IMR-90 (cell line): Measurements from ENCODE around the gene HECW1. TPM values are rescaled to one million over a fixed set of nuclear protein-coding genes. Genes with fewer than 3 reads are reported as not detected.

Source experiments
- ATAC-seq: fragments of 200-7000 bp; cut with Tn5 transposase; 2 replicates; pipeline ENCODE4 v1.9.1; 2020; ENCODE audit warnings: low read depth, mild to moderate bottlenecking, moderate library complexity
- BruUV-seq: library from RNA; stranded (reverse); fragments of 400-500 nt; replicated peaks from 2 replicates; lab custom pipeline; 2021; lab: Mats Ljungman, UMichigan
- CTCF ChIA-PET: fragments of 300-600 bp; formaldehyde crosslinking; extraction: SDS; loops from one replicate; lab custom pipeline; 2021; ENCODE audit warnings: antibody characterized with exemption; lab: Yijun Ruan, JAX
- POLR2A ChIA-PET: fragments of 300-600 bp; sonication (Branson Sonifier 250); formaldehyde crosslinking; loops from one replicate; lab custom pipeline; 2022; ENCODE audit warnings: antibody characterized with exemption; ENCODE audit not compliant: unreplicated experiment; lab: Charles Lee
- DNase-seq: peaks from one replicate; pipeline ENCODE4 v3.0.0; 2013
- H2AFZ ChIP-seq: replicated peaks from 2 replicates; pipeline ENCODE3; 2013; ENCODE audit warnings: low read length, mild to moderate bottlenecking; ENCODE audit not compliant: poor library complexity
- H2AK5ac ChIP-seq: 2 replicates; pipeline ENCODE4 v1.6.1; 2013; ENCODE audit warnings: low read depth, low read length, inconsistent platforms
- H2AK9ac ChIP-seq: replicated peaks from 2 replicates; pipeline ENCODE3; 2013; ENCODE audit warnings: mild to moderate bottlenecking, low read depth, low read length, moderate library complexity; ENCODE audit not compliant: poor library complexity
- H2BK120ac ChIP-seq: 2 replicates; pipeline ENCODE4 v1.6.1; 2013; ENCODE audit warnings: low read depth, low read length, inconsistent platforms
- H2BK15ac ChIP-seq: 3 replicates; pipeline ENCODE4 v1.6.1; 2013; ENCODE audit warnings: low read depth, low read length, inconsistent platforms
- H2BK20ac ChIP-seq: 2 replicates; pipeline ENCODE4 v1.6.1; 2013; ENCODE audit warnings: low read depth, mild to moderate bottlenecking, inconsistent platforms, low read length, moderate library complexity
- H2BK5ac ChIP-seq: 2 replicates; pipeline ENCODE4 v1.6.1; 2013; ENCODE audit warnings: mild to moderate bottlenecking, low read depth, low read length, inconsistent platforms; ENCODE audit not compliant: poor library complexity, severe bottlenecking
- H3K14ac ChIP-seq: replicated peaks from 2 replicates; pipeline ENCODE4 v1.6.1; 2013; ENCODE audit warnings: low read depth, low read length, inconsistent platforms
- H3K18ac ChIP-seq: 2 replicates; pipeline ENCODE4 v1.6.1; 2013; ENCODE audit warnings: low read depth, low read length, control low read depth
- H3K23ac ChIP-seq: 2 replicates; pipeline ENCODE4 v1.6.1; 2013; ENCODE audit warnings: low read depth, low read length, inconsistent platforms
- H3K27ac ChIP-seq: 2 replicates; pipeline ENCODE4 v1.5.1; 2013; ENCODE audit warnings: mild to moderate bottlenecking, control low read depth, low read length; ENCODE audit not compliant: insufficient read depth
- H3K27me3 ChIP-seq: 2 replicates; pipeline ENCODE4 v1.6.1; 2013; ENCODE audit warnings: low read length; ENCODE audit not compliant: control insufficient read depth, insufficient read depth
- H3K36me3 ChIP-seq: 2 replicates; pipeline ENCODE4 v1.6.1; 2013; ENCODE audit warnings: low read length, mixed read lengths; ENCODE audit not compliant: control insufficient read depth, insufficient read depth
- H3K4ac ChIP-seq: 2 replicates; pipeline ENCODE4 v1.6.1; 2013; ENCODE audit warnings: low read depth, low read length, inconsistent platforms
- H3K4me1 ChIP-seq: 2 replicates; pipeline ENCODE4 v1.6.1; 2013; ENCODE audit warnings: low read length, mixed read lengths; ENCODE audit not compliant: control insufficient read depth, insufficient read depth
- H3K4me2 ChIP-seq: 2 replicates; pipeline ENCODE4 v1.6.1; 2013; ENCODE audit warnings: low read depth, mild to moderate bottlenecking, control low read depth, low read length, moderate library complexity
- H3K4me3 ChIP-seq: 2 replicates; pipeline ENCODE4 v1.5.1; 2013; ENCODE audit warnings: low read depth, mild to moderate bottlenecking, control low read depth, low read length, moderate library complexity; ENCODE audit not compliant: insufficient read depth
- H3K56ac ChIP-seq: 2 replicates; pipeline ENCODE4 v1.6.1; 2013; ENCODE audit warnings: low read length, inconsistent platforms; ENCODE audit not compliant: insufficient read depth; ENCODE audit errors: extremely low read depth
- H3K79me1 ChIP-seq, 2 experiments: 2 replicates each; pipeline ENCODE4 v1.6.1; 2013; ENCODE audit warnings: low read length in 2 of 2, inconsistent platforms in 1 of 2, low read depth in 1 of 2
- H3K9ac ChIP-seq: 2 replicates; pipeline ENCODE4 v1.6.1; 2013; ENCODE audit warnings: low read depth, low read length, control low read depth
- H3K9me1 ChIP-seq: 2 replicates; pipeline ENCODE4 v1.6.1; 2013; ENCODE audit warnings: low read length, inconsistent platforms; ENCODE audit not compliant: insufficient read depth
- H3K9me3 ChIP-seq: 2 replicates; pipeline ENCODE4 v1.6.1; 2013; ENCODE audit warnings: low read length; ENCODE audit not compliant: control insufficient read depth, insufficient read depth
- H4K20me1 ChIP-seq: 2 replicates; pipeline ENCODE4 v1.6.1; 2013; ENCODE audit warnings: low read length, inconsistent platforms; ENCODE audit not compliant: insufficient read depth
- H4K5ac ChIP-seq: 2 replicates; pipeline ENCODE4 v1.6.1; 2013; ENCODE audit warnings: mild to moderate bottlenecking, low read depth, low read length, control low read depth
- H4K8ac ChIP-seq, 2 experiments: 2 replicates each; pipeline ENCODE4 v1.6.1; 2013; ENCODE audit warnings: low read depth in 2 of 2, low read length in 2 of 2, control low read depth in 1 of 2, inconsistent platforms in 1 of 2
- H4K91ac ChIP-seq: 2 replicates; pipeline ENCODE4 v1.6.1; 2013; ENCODE audit warnings: low read depth, low read length, inconsistent platforms; ENCODE audit not compliant: insufficient read depth
- BHLHE40 ChIP-seq: fragments of 150-350 bp; IDR thresholded peaks from 2 replicates; pipeline ENCODE4 v1.6.1; 2016; ENCODE audit warnings: mild to moderate bottlenecking, low read depth, low read length
- CHD1 ChIP-seq: IDR thresholded peaks from 2 replicates; pipeline ENCODE4 v1.6.1; 2012; ENCODE audit warnings: low read depth, low read length, improper control_type of control experiment
- MAFK ChIP-seq: IDR thresholded peaks from 2 replicates; pipeline ENCODE4 v1.6.1; 2012; ENCODE audit warnings: low read depth, low read length, improper control_type of control experiment
- MAZ ChIP-seq: IDR thresholded peaks from 2 replicates; pipeline ENCODE4 v1.6.1; 2012; ENCODE audit warnings: low read depth, mild to moderate bottlenecking, low read length, improper control_type of control experiment, moderate library complexity, borderline replicate concordance
- NFE2L2 ChIP-seq: fragments of 150-350 bp; IDR thresholded peaks from 2 replicates; pipeline ENCODE4 v1.6.1; 2016; ENCODE audit warnings: low read depth, mild to moderate bottlenecking, low read length
- RCOR1 ChIP-seq: IDR thresholded peaks from 2 replicates; pipeline ENCODE4 v1.6.1; 2012; ENCODE audit warnings: mild to moderate bottlenecking, low read length, improper control_type of control experiment; ENCODE audit not compliant: insufficient replicate concordance
- RFX5 ChIP-seq: IDR thresholded peaks from 2 replicates; pipeline ENCODE4 v1.8.0; 2012; ENCODE audit warnings: low read depth, mild to moderate bottlenecking, low read length, moderate library complexity
- SMC3 ChIP-seq: fragments of 150-350 bp; IDR thresholded peaks from 2 replicates; pipeline ENCODE4 v1.6.1; 2016; ENCODE audit warnings: low read depth, mild to moderate bottlenecking, antibody characterized with exemption, low read length, moderate library complexity
- WGBS, 2 experiments: methylation state at CpG; one replicate each; pipeline versions ENCODE4 v1.1.5 to v1.1.7; 2013; ENCODE audit warnings: missing lambda C conversion rate in 2 of 2; ENCODE audit not compliant: insufficient read length in 1 of 2; ENCODE audit errors: extremely low coverage in 2 of 2; 5-methylcytosine and 5-hydroxymethylcytosine counted together
- dilution Hi-C: fragments of 300-500 bp; cut with HindIII; formaldehyde crosslinking; loops from one replicate; pipeline ENCODE4 v1.14.3; 2018; ENCODE audit warnings: low sequenced_read_pairs; ENCODE audit not compliant: unreplicated experiment
- in situ Hi-C: fragments of 300-500 bp; cut with MboI; formaldehyde crosslinking; loops from 3 replicates; pipeline ENCODE4 v1.14.3; 2019; ENCODE audit warnings: low sequenced_read_pairs, inconsistent platforms, mixed read lengths
- intact Hi-C: fragments of 100-400 bp; cut with micrococcal nuclease; formaldehyde crosslinking; loops from 2 replicates; pipeline ENCODE4 v1.10.0; 2022
- polyA plus RNA-seq, 3 experiments: library from polyadenylated mRNA; depleted of rRNA; stranded (reverse); fragments of >200 nt; gene quantifications; 2 replicates each; pipeline ENCODE4 v1.2.3, GENCODE V29; 2012; ENCODE audit warnings: low replicate concordance in 1 of 3
- total RNA-seq: library from RNA; depleted of rRNA; stranded (reverse); fragments of >200 nt; gene quantifications from 2 replicates; pipeline ENCODE4 v1.2.3, GENCODE V29; 2012
- TF ChIP-seq, protein P1 (sequence below): conservative IDR thresholded peaks from 2 replicates; pipeline ENCODE4 v1.5.1; 2012; ENCODE audit warnings: mild to moderate bottlenecking, low read depth, low read length, improper control_type of control experiment

HECW1 gene
- total and polyA plus RNA-seq, 2 of the 4 experiments (the other 2 are of a cell fraction) = 0.56 to 1.3 TPM

DNA sequence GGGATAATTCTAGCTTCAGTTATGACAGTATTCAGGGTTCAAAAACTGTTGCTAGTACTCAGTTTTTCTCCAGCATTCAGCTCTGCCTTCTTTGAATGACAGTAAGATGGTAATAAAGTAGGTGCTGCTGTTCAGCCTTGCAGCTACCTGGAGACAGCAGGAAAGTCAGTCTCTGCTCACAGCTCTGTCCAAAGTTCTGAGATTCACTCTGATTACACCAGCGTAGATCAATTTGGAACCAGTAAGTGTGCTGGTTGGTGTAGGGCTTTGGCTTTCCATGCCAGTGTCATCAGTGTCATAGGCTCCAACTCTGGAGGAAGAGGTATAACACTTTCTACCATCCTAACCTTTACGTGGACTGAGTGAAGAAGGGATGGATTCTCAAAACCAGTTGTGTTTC is 496.6 kb downstream of the HECW1 start:
- Histone ChIP-seq H3K14ac (no peak overlapping the region), H2AK5ac (no peak overlapping the region), H3K4me2 (no peak overlapping the region), H4K5ac (no peak overlapping the region), H3K23ac (no peak overlapping the region), H2AFZ (no peak overlapping the region), H4K8ac (no peak overlapping the region), H3K79me1 (peaks cover 27 to 56% of the 10 kb centered on the region in 2 experiments; a peak in 3 of 4 replicates), H3K4me1 (peaks cover 7% of the 10 kb centered on the region), H3K27ac (no peak overlapping the region), H2BK15ac (no peak overlapping the region), H3K4me3 (no peak overlapping the region), H3K9me1 (peaks cover 10% of the 10 kb centered on the region), H2BK120ac (no peak overlapping the region), H2BK5ac (no peak overlapping the region), H2AK9ac (no peak overlapping the region), H3K4ac (no peak overlapping the region), H2BK20ac (no peak overlapping the region), H3K56ac (no peak overlapping the region), H3K9me3 (no peaks in the 10 kb centered on the region), H4K91ac (no peak overlapping the region), H3K18ac (no peak overlapping the region), H3K36me3 (peaks cover 28% of the 10 kb centered on the region), H3K9ac (no peak overlapping the region), H3K27me3 (no peaks in the 10 kb centered on the region), H4K20me1 (peaks cover 44% of the 10 kb centered on the region)
- WGBS, 2 experiments = no CpG with 5 or more reads among the region's 2 CpGs
- no TSS peak for BruUV-seq
- ATAC-seq = no peak
- no peak for DNase-seq
- intact Hi-C loops (no loop called here), in situ Hi-C loops (no loop called here), dilution Hi-C loops (no loop called here)
- TF ChIP-seq, protein P1, sequence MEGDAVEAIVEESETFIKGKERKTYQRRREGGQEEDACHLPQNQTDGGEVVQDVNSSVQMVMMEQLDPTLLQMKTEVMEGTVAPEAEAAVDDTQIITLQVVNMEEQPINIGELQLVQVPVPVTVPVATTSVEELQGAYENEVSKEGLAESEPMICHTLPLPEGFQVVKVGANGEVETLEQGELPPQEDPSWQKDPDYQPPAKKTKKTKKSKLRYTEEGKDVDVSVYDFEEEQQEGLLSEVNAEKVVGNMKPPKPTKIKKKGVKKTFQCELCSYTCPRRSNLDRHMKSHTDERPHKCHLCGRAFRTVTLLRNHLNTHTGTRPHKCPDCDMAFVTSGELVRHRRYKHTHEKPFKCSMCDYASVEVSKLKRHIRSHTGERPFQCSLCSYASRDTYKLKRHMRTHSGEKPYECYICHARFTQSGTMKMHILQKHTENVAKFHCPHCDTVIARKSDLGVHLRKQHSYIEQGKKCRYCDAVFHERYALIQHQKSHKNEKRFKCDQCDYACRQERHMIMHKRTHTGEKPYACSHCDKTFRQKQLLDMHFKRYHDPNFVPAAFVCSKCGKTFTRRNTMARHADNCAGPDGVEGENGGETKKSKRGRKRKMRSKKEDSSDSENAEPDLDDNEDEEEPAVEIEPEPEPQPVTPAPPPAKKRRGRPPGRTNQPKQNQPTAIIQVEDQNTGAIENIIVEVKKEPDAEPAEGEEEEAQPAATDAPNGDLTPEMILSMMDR = no peak
- TF ChIP-seq RFX5 (no peak), MAFK (no peak), RCOR1 (no peak), MAZ (no peak), NFE2L2 (no peak), SMC3 (no peak), BHLHE40 (no peak), CHD1 (no peak)
- ChIA-PET CTCF (interaction anchor here (1.0 kb wide), 1 partner anchor 26 kb away, joined by 4 read pairs; the partner anchor contains the start of gene STK17A), POLR2A (no interaction called here)
